ENCODE data around the gene TBX21.
A peak's percentile ranks its signal among the peaks of the same experiment; 100 is the strongest.

The TBX21 gene

DNA sequence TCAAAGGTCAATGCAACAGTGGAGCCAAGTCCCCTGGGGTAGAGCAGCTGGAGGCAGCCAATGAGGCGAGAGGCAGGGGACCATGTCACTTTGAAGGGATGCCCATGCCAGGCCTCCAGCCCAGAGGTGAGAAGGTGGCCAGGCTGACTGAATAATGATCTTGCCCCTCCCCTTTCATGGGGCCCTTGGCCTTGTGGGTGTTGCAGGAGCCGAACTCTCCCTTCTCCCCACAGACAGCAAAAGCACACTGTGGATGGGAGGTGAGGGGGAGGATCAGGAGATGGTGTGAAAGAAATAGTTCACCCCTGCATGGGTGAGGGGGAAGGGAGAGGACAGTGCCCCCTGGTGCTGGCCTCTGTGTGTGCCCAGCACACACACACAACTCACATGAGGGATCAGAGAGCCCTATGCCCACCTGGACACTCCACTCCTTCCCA, 15.8 kb upstream of the TBX21 start:
- Histone ChIP-seq H3K4me1 (ENCODE audit: control insufficient read depth, insufficient read depth, low read length) (peaks cover 19% of the 10 kb centered on the region), H3K9me3 (ENCODE audit: control insufficient read depth, insufficient read depth, low read depth, low read length) (no peaks in the 10 kb centered on the region), H3K4me3 (ENCODE audit: low read depth, low read length) (no peak overlapping the region), H3K9ac (ENCODE audit: low read length) (no peak overlapping the region), H3K36me3 (ENCODE audit: control insufficient read depth, insufficient read depth, low read length) (no peaks in the 10 kb centered on the region), H3K27me3 (ENCODE audit: control insufficient read depth, insufficient read depth, low read length) (peaks cover 69% of the 10 kb centered on the region), H3K27ac (ENCODE audit: low read depth, low read length) (no peak overlapping the region)

DNA sequence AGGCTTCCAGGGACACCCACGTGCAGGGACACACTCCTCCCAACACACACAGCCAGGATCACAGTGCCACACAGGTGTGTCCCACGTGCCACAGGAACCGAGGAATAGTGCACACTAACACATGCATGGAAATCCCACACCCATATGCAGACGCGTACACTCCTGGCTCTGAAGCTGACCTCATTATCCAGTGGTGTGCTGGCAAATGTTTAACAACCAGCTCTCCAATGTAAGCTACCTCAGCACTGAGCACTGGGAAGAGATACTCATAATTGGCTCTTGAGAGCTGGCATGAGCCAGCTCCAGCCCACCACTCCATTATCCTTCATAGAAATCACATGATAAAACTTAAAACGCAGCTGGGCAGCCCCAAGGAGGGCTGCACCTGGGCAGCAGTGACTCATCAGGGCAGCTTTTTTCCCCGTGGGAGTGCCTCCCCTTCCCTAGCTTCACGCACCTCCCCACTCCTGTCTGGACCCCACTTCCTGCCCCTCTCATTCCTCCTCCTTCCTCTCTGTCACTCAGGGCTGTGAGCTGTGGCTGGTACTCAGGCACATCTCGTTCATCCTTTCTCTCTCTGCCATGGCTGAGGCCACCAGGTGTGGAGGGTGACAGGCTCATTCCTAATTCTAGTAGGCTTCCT, 14.9 kb upstream of the TBX21 start:
- Histone ChIP-seq H3K27me3 (ENCODE audit: control insufficient read depth, insufficient read depth, low read length) (peaks cover 63% of the 10 kb centered on the region), H3K9ac (ENCODE audit: low read length) (no peak overlapping the region), H3K9me3 (ENCODE audit: control insufficient read depth, insufficient read depth, low read depth, low read length) (no peaks in the 10 kb centered on the region), H3K36me3 (ENCODE audit: control insufficient read depth, insufficient read depth, low read length) (no peaks in the 10 kb centered on the region), H3K4me1 (ENCODE audit: control insufficient read depth, insufficient read depth, low read length) (peaks cover 19% of the 10 kb centered on the region), H3K27ac (ENCODE audit: low read depth, low read length) (no peak overlapping the region), H3K4me3 (ENCODE audit: low read depth, low read length) (no peak overlapping the region)

DNA sequence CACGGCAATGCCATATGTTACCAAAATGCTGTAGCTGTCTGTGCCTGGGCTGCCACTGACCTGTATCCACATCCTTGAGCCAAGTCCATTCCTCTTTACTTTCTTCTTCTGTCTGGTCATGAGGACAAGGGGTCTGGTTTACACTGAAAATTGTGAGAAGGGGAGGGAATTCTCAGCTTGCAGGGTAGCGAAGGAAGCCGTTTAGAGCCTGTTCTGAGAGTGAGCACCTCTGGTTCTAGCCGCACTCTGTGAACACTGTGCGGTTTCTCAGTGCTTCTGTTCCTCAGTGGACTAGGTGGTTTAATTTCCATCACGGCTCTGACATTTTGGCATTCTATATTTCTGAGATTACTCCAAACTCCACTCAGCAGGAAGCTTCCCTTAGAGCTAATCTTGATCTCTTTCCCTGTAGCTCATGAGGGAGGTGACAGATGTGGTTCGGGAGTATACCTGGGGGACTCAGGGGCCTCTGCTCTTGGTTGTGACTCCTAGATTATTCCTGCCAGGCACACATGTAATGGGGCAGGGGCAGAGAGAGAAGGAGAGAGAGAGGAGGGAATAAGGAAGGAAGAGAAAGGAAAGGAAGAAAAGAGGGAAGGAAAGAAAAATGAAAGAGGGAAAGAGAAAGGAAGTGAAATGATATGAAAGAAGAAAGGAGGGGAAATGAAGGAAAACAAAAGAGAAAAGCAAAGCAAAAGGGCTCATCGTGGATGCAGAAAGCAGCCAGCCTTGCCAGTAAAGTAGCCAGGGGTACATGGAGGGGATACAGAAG, 14.2 kb upstream of the TBX21 start:
- H3K4me3 ChIP-seq (ENCODE audit: low read depth, low read length), result no peak overlapping the region
- H3K9me3 ChIP-seq (ENCODE audit: control insufficient read depth, insufficient read depth, low read depth, low read length), result no peaks in the 10 kb centered on the region
- no peaks in the 10 kb centered on the region for H3K36me3 ChIP-seq (ENCODE audit: control insufficient read depth, insufficient read depth, low read length)
- H3K9ac ChIP-seq (ENCODE audit: low read length), result no peak overlapping the region
- peaks cover 57% of the 10 kb centered on the region for H3K27me3 ChIP-seq (ENCODE audit: control insufficient read depth, insufficient read depth, low read length)
- H3K4me1 ChIP-seq (ENCODE audit: control insufficient read depth, insufficient read depth, low read length), result peaks cover 19% of the 10 kb centered on the region
- no peak overlapping the region for H3K27ac ChIP-seq (ENCODE audit: low read depth, low read length)

DNA sequence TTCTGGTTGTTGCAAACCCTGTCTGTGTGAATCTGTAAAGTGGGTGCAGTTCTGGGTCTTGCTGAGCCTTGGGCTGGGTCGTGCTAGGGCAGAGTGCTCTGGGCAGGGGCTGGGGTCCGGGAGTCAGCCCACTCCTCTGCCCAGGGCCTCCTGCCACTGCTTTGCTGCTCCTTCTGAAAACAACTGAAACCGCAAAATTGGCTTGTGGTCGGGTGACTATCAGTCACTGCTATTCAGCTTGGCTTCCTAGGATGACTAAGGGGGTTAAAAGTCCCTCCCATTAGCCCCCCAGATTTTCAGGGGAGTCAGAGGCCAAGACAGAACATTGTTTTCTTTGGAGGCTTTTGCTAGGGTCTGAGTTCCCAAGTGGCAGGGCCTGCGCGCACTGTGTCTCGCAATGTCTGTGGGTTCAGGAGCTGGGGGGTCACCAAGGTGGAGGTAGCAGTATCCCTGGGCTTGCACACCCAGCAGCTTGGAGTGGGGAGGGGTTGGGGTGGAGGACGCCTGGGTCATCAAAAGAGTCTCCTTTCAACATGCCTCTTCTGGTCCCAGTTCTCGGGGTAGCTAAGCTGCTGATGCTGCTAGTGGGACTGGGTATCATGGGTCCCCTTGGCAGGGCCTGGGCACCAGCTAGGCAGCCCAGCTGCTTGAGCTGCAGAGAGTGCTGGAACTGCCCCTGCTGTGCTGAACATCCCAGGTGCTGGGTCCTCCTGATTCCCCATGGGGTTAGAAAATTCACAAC, 13.5 kb upstream of the TBX21 start:
- H3K9me3 ChIP-seq (ENCODE audit: control insufficient read depth, insufficient read depth, low read depth, low read length), result no peaks in the 10 kb centered on the region
- H3K4me3 ChIP-seq (ENCODE audit: low read depth, low read length), result no peak overlapping the region
- H3K9ac ChIP-seq (ENCODE audit: low read length), result no peak overlapping the region
- H3K27me3 ChIP-seq (ENCODE audit: control insufficient read depth, insufficient read depth, low read length), result peaks cover 58% of the 10 kb centered on the region
- peaks cover 14% of the 10 kb centered on the region for H3K4me1 ChIP-seq (ENCODE audit: control insufficient read depth, insufficient read depth, low read length)
- no peak overlapping the region for H3K27ac ChIP-seq (ENCODE audit: low read depth, low read length)
- no peaks in the 10 kb centered on the region for H3K36me3 ChIP-seq (ENCODE audit: control insufficient read depth, insufficient read depth, low read length)

DNA sequence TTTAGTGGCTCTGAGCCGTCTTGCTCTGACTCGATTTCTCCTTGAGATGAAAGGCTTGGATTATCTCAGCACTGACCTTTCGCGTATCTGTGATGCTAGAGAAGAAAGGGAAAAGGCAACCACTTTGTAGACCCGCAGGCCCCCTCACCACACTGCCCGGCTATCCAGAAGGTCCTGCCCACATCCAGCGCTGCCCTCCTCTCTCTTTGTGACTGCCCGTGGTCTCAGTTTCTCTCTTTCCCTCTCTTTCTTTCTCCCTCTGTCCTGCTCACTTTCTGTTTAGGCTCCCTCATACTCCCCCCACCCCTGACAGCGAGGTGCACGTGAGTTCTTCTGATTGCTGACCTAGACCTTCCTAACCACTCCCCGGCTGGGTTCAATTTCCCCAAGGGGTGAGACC, 12.8 kb upstream of the TBX21 start:
- peaks cover 58% of the 10 kb centered on the region for H3K27me3 ChIP-seq (ENCODE audit: control insufficient read depth, insufficient read depth, low read length)

DNA sequence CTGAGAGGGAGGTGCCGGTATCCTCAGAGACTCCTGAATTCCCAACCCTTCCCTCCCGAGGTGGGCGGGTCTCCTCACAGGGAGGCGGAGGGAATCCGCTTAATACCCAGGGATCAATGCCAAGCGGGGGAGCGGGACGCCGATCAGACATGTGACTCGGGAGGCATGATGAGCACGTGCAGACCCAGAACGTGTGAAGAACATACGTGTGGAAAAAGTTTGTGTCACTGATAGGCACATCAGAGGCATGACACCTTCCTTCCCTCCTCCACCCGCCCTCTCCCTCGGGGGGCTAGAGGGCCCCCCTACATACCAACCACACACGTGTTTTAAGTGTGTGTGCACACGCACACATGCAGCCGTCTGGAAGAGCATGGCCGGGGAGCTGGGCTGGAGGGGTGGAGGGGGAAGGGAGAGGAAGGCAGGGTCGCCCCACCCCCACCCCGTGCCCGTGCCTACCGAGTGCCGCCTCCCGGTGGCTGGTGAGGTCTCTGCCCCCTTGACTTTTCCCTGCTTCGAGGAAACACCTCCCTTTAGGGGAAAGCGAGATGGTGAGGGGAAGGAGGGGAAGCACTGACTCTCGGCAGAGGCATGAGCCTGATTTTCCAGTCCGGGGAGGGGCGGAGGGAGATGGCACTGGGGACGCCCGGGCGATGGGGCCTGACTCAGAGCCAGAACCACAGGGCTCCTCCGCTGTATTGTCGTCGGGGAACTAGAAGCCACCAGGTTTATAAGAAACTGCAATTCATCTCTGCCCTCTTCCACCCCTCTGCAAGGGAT, 12.1 kb upstream of the TBX21 start:
- H3K27me3 ChIP-seq (ENCODE audit: control insufficient read depth, insufficient read depth, low read length), result peaks cover 58% of the 10 kb centered on the region
- no peaks in the 10 kb centered on the region for H3K9me3 ChIP-seq (ENCODE audit: control insufficient read depth, insufficient read depth, low read depth, low read length)
- H3K4me3 ChIP-seq (ENCODE audit: low read depth, low read length), result peak overlapping the region; percentile 39
- H3K36me3 ChIP-seq (ENCODE audit: control insufficient read depth, insufficient read depth, low read length), result no peaks in the 10 kb centered on the region
- peaks cover 14% of the 10 kb centered on the region for H3K4me1 ChIP-seq (ENCODE audit: control insufficient read depth, insufficient read depth, low read length)
- no peak overlapping the region for H3K9ac ChIP-seq (ENCODE audit: low read length)
- no peak overlapping the region for H3K27ac ChIP-seq (ENCODE audit: low read depth, low read length)

More for the DNA sequence above, 12.8 kb upstream of the TBX21 start:
- H3K4me3 ChIP-seq (ENCODE audit: low read depth, low read length), result no peak overlapping the region
- no peak overlapping the region for H3K9ac ChIP-seq (ENCODE audit: low read length)
- no peaks in the 10 kb centered on the region for H3K9me3 ChIP-seq (ENCODE audit: control insufficient read depth, insufficient read depth, low read depth, low read length)
- no peaks in the 10 kb centered on the region for H3K36me3 ChIP-seq (ENCODE audit: control insufficient read depth, insufficient read depth, low read length)
- H3K27ac ChIP-seq (ENCODE audit: low read depth, low read length), result no peak overlapping the region
- H3K4me1 ChIP-seq (ENCODE audit: control insufficient read depth, insufficient read depth, low read length), result peaks cover 14% of the 10 kb centered on the region

DNA sequence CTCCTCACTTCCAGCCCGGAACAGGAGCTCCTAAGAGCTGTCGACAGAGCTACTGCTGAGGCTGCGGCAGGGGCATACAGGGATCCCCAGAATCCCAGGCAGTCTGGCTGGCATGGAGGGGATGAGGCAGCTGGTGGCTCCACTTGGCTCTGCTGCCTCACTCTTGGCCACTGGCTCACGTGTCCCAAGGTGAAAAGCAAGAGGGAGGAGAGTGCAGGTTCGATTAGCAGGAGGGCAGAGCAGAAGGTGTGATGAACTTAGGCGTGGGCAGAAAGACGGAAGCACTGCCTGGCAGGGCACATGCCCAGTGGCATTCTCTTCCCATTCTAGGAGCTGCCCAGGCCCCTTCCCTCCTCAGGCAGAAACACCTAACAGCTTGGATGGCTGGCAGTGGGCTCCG, 11.3 kb upstream of the TBX21 start:
- peaks cover 63% of the 10 kb centered on the region for H3K27me3 ChIP-seq (ENCODE audit: control insufficient read depth, insufficient read depth, low read length)

DNA sequence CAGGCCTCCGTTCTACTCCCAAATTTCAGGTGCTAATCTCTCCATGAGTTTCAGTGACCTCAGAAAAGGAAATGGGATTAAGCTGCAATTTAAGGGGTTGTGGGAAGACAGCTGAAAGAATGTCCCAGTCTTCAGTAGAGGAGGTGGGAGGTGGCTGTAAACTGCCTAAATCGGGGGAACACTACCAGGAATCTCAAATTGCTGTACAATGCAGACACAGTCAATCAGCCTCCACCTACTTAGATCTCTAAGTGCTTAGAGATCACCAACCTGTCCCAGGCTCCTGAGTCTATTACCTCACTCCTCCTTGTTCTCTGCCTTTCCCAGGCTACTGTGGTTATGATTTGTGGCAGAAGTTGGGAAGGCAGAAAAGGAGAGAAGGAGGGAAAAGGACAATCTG, 8.3 kb upstream of the TBX21 start:
- no peaks in the 10 kb centered on the region for H3K36me3 ChIP-seq (ENCODE audit: control insufficient read depth, insufficient read depth, low read length)
- peaks cover 52% of the 10 kb centered on the region for H3K27me3 ChIP-seq (ENCODE audit: control insufficient read depth, insufficient read depth, low read length)
- H3K27ac ChIP-seq (ENCODE audit: low read depth, low read length), result no peak overlapping the region
- H3K4me1 ChIP-seq (ENCODE audit: control insufficient read depth, insufficient read depth, low read length), result peaks cover 25% of the 10 kb centered on the region
- no peaks in the 10 kb centered on the region for H3K9me3 ChIP-seq (ENCODE audit: control insufficient read depth, insufficient read depth, low read depth, low read length)
- H3K4me3 ChIP-seq (ENCODE audit: low read depth, low read length), result no peak overlapping the region
- H3K9ac ChIP-seq (ENCODE audit: low read length), result no peak overlapping the region

More for the DNA sequence above, 11.3 kb upstream of the TBX21 start:
- Histone ChIP-seq H3K9me3 (ENCODE audit: control insufficient read depth, insufficient read depth, low read depth, low read length) (no peaks in the 10 kb centered on the region), H3K27ac (ENCODE audit: low read depth, low read length) (no peak overlapping the region), H3K4me3 (ENCODE audit: low read depth, low read length) (no peak overlapping the region), H3K4me1 (ENCODE audit: control insufficient read depth, insufficient read depth, low read length) (peaks cover 17% of the 10 kb centered on the region), H3K36me3 (ENCODE audit: control insufficient read depth, insufficient read depth, low read length) (no peaks in the 10 kb centered on the region), H3K9ac (ENCODE audit: low read length) (no peak overlapping the region)

DNA sequence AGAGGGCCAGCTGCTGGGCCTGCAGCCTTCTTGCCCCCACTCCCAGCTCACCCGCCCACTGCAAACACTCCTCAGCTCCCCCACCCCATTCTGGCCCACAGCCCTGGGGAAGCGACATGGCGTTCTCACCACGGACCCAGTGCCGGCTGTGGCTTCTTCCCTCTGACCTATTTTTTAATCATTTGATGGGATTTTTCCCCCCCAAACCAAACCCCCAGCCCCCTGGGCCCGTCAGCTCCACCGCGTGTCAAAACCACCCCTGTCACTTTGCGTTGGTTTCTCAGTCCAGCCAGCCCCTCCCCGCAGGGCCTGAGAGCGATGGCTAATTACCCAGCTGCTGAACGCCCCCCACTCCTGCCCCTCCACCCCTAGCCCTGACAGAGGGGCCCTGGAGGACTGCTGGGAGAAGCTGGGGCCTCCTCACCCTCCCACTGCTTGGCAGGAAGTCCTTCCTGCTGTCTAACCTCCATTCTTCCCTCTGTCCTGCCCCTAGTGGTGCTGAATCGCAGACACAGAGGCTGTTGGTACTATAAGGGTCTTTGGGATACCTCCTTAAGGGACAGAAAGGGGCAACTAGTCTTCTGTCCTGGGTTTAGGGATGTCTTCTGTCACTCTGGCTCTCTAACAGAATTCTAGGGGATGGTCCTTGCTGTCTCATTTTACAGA, 7.5 kb upstream of the TBX21 start:
- Histone ChIP-seq H3K4me3 (ENCODE audit: low read depth, low read length) (no peak overlapping the region), H3K36me3 (ENCODE audit: control insufficient read depth, insufficient read depth, low read length) (no peaks in the 10 kb centered on the region), H3K27ac (ENCODE audit: low read depth, low read length) (no peak overlapping the region), H3K9me3 (ENCODE audit: control insufficient read depth, insufficient read depth, low read depth, low read length) (no peaks in the 10 kb centered on the region), H3K9ac (ENCODE audit: low read length) (no peak overlapping the region), H3K4me1 (ENCODE audit: control insufficient read depth, insufficient read depth, low read length) (peaks cover 21% of the 10 kb centered on the region), H3K27me3 (ENCODE audit: control insufficient read depth, insufficient read depth, low read length) (peaks cover 51% of the 10 kb centered on the region)
